CD4-positive, alpha-beta T cell (primary cell): ENCODE measurements around the gene ABR. TPM values are rescaled to one million over a fixed set of nuclear protein-coding genes. Genes with fewer than 3 reads are reported as not detected.

ENCODE experiments used
- ATAC-seq: fragments of 200-7000 bp; cut with Tn5 transposase; one replicate; pipeline ENCODE4 v1.10.0; 2022; ENCODE audit warnings: mild to moderate bottlenecking; ENCODE audit not compliant: poor library complexity
- CTCF ChIA-PET: fragments of 350-600 bp; sonication (Branson Sonifier 250); formaldehyde crosslinking; loops from one replicate; lab custom pipeline; 2021; ENCODE audit warnings: antibody characterized with exemption, inconsistent platforms; lab: Charles Lee
- POLR2A ChIA-PET: fragments of 350-600 bp; sonication (Branson Sonifier 250); formaldehyde crosslinking; loops from one replicate; lab custom pipeline; 2021; ENCODE audit warnings: antibody characterized with exemption, inconsistent platforms; lab: Charles Lee
- DNase-seq, 14 experiments: peaks; one replicate each; pipeline ENCODE4 v3.0.0-alpha.2; 2013 to 2020; ENCODE audit warnings: mixed read lengths in 2 of 14
- H3K27ac ChIP-seq, 2 donors: one replicate each; pipeline versions ENCODE4 v1.5.1 to v1.7.0; 2013; ENCODE audit warnings: low read length in 2 of 2, low read depth in 1 of 2, mild to moderate bottlenecking in 1 of 2
- H3K27me3 ChIP-seq, 2 experiments: 1 replicate in 1 of 2; 2 replicates in 1 of 2; pipeline versions ENCODE4 v1.6.1 to v1.7.0; 2013; ENCODE audit warnings: low read length in 2 of 2, control low read depth in 1 of 2, mild to moderate bottlenecking in 1 of 2, moderate library complexity in 1 of 2; ENCODE audit not compliant: insufficient read depth in 2 of 2, control insufficient read depth in 1 of 2
- H3K36me3 ChIP-seq: one replicate; pipeline ENCODE4 v1.6.1; 2013; ENCODE audit warnings: low read length, control low read depth; ENCODE audit not compliant: insufficient read depth
- H3K4me1 ChIP-seq: one replicate; pipeline ENCODE4 v1.6.1; 2013; ENCODE audit warnings: low read length, control low read depth; ENCODE audit not compliant: insufficient read depth
- H3K4me3 ChIP-seq: one replicate; pipeline ENCODE4 v1.5.1; 2013; ENCODE audit warnings: mild to moderate bottlenecking, low read length, moderate library complexity
- H3K9me3 ChIP-seq, 2 experiments: 1 replicate in 1 of 2; 2 replicates in 1 of 2; pipeline versions ENCODE4 v1.6.1 to v1.7.0; 2013; ENCODE audit warnings: low read length in 2 of 2, mild to moderate bottlenecking in 2 of 2, control low read depth in 1 of 2, moderate library complexity in 1 of 2; ENCODE audit not compliant: control insufficient read depth in 1 of 2, insufficient read depth in 1 of 2
- H3K27ac Mint-ChIP-seq: one replicate; pipeline ENCODE4 v1.8.0; 2020; ENCODE audit warnings: mixed read lengths
- H3K27me3 Mint-ChIP-seq: one replicate; pipeline ENCODE4 v1.8.0; 2021; ENCODE audit warnings: mixed read lengths
- H3K36me3 Mint-ChIP-seq: one replicate; pipeline ENCODE4 v1.8.0; 2021; ENCODE audit warnings: low read depth, mixed read lengths
- H3K4me1 Mint-ChIP-seq: one replicate; pipeline ENCODE4 v1.8.0; 2021; ENCODE audit warnings: low read depth, mixed read lengths
- H3K4me3 Mint-ChIP-seq: one replicate; pipeline ENCODE4 v1.8.0; 2020; ENCODE audit warnings: mild to moderate bottlenecking, mixed read lengths
- H3K9me3 Mint-ChIP-seq: one replicate; pipeline ENCODE4 v1.8.0; 2020; ENCODE audit warnings: mixed read lengths
- intact Hi-C, 2 experiments: fragments of 100-400 bp; cut with DNase I in 1 of 2; cut with micrococcal nuclease in 1 of 2; formaldehyde crosslinking; loops; one replicate each; pipeline versions ENCODE4 v1.15.1 to v1.9.0; 2023 to 2025; cut with DNase I, micrococcal nuclease
- total RNA-seq, 174 experiments: library from RNA in 2 of 174; stranded (reverse) in 2 of 174; gene quantifications; one replicate each; pipeline ENCODE4 v1.2.3 and lab custom pipeline; 2021 to 2026
- TF ChIP-seq, protein P1 (sequence below): fragments of 200-600 bp; IDR thresholded peaks from one replicate; pipeline ENCODE4 v1.8.0; 2022; ENCODE audit warnings: antibody characterized with exemption, mild to moderate bottlenecking

The ABR gene
- total RNA-seq, 2 experiments from 2014 or later, result 72.4 to 74.8 TPM

DNA sequence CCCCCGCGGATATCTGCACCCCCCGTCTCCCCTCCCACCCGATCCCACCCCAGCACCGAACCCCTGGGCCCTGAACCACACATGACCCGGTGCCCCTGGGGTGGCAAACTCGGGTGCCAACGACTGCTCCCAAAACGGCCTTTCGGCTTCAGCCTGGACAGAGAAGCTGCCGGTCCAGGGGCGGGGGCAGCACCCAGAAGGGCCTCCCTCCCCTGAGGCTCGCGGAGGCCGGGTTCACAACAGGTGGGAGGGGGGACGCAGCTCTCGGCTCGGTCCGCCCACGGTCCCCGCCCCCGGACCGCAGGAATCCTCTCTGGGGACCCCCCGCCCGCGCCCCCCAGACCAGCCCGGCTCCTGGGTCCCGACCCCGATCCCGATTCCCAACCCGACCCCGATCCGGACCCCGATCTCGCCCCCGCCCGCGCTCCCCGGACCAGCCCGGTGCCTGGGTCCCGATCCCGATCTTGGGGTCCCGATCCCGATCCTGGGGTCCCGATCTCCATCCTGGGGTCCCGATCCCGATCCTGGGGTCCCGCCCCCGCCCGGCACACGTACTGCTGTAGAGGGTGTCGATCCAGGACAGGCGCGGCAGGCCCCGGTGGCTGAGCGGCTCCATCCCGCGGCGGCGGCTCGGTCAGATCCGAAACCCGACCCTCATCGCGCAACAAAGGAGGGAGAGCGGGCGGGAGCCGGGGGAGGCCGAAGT is 516 bp downstream of the ABR start:
- Mint-ChIP-seq H3K27me3 (no peaks in the 10 kb centered on the region), H3K36me3 (no peaks in the 10 kb centered on the region), H3K4me1 (no peaks in the 10 kb centered on the region), H3K27ac (no peak overlapping the region), H3K9me3 (no peaks in the 10 kb centered on the region), H3K4me3 (peak overlapping the region; percentile 81)
- peak in 3 of 14 experiments; percentile 29 to 50 (median 37) for DNase-seq
- ChIA-PET POLR2A (interaction anchor here (0.6 to 1.8 kb wide), 2 partner anchors 71 to 1090 kb away, joined by 4 read pairs; no protein-coding TSS in a partner anchor), CTCF (no interaction called here)
- peaks cover 0 to 4% of the 10 kb centered on the region in 2 experiments for H3K27me3 ChIP-seq
- TF ChIP-seq, protein P1, sequence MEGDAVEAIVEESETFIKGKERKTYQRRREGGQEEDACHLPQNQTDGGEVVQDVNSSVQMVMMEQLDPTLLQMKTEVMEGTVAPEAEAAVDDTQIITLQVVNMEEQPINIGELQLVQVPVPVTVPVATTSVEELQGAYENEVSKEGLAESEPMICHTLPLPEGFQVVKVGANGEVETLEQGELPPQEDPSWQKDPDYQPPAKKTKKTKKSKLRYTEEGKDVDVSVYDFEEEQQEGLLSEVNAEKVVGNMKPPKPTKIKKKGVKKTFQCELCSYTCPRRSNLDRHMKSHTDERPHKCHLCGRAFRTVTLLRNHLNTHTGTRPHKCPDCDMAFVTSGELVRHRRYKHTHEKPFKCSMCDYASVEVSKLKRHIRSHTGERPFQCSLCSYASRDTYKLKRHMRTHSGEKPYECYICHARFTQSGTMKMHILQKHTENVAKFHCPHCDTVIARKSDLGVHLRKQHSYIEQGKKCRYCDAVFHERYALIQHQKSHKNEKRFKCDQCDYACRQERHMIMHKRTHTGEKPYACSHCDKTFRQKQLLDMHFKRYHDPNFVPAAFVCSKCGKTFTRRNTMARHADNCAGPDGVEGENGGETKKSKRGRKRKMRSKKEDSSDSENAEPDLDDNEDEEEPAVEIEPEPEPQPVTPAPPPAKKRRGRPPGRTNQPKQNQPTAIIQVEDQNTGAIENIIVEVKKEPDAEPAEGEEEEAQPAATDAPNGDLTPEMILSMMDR, result no peak
- H3K27ac ChIP-seq, result no peak overlapping the region
- H3K4me3 ChIP-seq, result peak overlapping the region; percentile 75
- H3K36me3 ChIP-seq, result no peaks in the 10 kb centered on the region
- intact Hi-C loops, result loop anchor here in 1 of 2 experiments (2.0 kb wide), 1 partner anchor 200 kb away; the partner anchor contains the start of gene NXN
- ATAC-seq, result peak; percentile 44
- peaks cover 29% of the 10 kb centered on the region for H3K4me1 ChIP-seq
- H3K9me3 ChIP-seq, result no peaks in the 10 kb centered on the region

DNA sequence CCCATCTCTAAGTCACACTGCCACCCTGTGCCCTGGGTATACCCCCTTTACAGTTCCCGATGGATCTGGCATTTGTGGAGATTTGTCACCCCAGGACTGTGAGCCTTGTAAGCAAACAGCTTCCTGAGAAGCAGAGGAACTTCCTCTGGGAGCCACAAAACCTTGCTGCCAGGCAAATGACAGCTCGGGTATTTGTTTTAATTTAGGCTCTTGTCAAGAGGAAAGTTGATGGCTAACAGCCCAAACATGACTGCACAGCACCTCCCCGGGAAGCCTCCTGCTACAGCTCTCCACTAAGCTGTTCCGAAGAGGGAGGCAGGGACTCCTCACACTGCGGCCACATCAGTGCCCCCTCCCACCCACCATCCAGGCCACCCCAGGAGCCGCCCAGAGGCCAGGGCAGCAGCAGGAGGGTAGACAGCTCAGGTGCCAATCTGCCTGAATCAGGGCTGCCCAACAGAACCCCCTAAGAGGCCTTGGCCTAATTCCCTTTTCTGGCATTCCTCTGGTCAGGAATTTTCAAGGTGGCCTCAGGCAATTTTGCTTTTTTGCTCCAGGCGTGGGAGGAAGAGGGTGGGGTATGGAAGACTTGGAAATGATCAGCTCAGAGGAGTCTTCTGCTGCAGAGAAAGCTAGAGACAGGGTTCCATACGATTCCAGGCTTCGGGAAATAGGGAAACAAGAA is 2.6 kb downstream of the ABR start:
- TF ChIP-seq, protein P1, result no peak
- Mint-ChIP-seq H3K36me3 (no peaks in the 10 kb centered on the region), H3K27me3 (no peaks in the 10 kb centered on the region), H3K27ac (no peak overlapping the region), H3K4me3 (peak overlapping the region; percentile 78), H3K4me1 (no peaks in the 10 kb centered on the region), H3K9me3 (no peaks in the 10 kb centered on the region)
- peaks cover 20% of the 10 kb centered on the region for H3K4me1 ChIP-seq
- no peak overlapping the region for H3K27ac ChIP-seq
- DNase-seq (no peak), ATAC-seq (no peak)
- H3K36me3 ChIP-seq, result no peaks in the 10 kb centered on the region
- no peak overlapping the region for H3K4me3 ChIP-seq
- ChIA-PET POLR2A (no interaction called here), CTCF (interaction anchor here (1.5 kb wide), 1 partner anchor 54 kb away, joined by 4 read pairs; no protein-coding TSS in a partner anchor)
- H3K27me3 ChIP-seq, result peaks cover 0 to 4% of the 10 kb centered on the region in 2 experiments
- no peaks in the 10 kb centered on the region for H3K9me3 ChIP-seq
- intact Hi-C loops, result no loop called here

DNA sequence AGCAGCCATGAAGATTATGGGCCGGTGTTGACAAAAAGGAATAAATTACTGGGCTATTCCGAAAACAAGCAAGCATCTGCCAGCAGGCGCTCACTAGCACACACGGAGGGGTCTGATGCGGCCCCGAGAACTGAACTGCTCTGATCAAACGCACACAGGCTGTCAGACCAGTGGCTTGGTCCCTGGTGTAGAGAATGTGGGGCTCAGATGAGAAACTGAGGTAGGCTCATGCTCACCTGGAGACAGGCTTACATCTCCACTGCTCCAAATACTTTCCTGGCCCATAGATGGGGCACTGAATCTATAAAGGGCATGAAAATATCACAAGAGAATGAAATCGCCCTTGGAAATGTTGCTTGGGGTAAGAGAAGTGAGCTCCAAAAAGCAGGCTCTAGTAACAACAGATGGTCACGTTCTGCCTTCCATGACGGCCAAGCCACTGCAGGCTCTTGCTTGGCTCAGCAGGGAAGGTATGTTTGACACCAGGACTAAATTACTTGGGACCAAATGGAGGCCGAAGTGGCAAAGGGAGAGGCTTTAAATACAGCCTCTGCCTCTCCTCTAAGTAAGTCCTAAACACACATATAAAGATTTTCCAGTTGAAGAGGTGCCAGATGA is 5.4 kb downstream of the ABR start:
- H3K36me3 Mint-ChIP-seq, result no peaks in the 10 kb centered on the region
- H3K4me1 ChIP-seq, result peaks cover 10% of the 10 kb centered on the region
- ChIA-PET POLR2A (no interaction called here), CTCF (no interaction called here)
- no peak overlapping the region for H3K4me3 Mint-ChIP-seq
- H3K27me3 Mint-ChIP-seq, result no peaks in the 10 kb centered on the region
- no peaks in the 10 kb centered on the region for H3K4me1 Mint-ChIP-seq
- H3K27me3 ChIP-seq, result peaks cover 0 to 4% of the 10 kb centered on the region in 2 experiments
- no peak overlapping the region for H3K27ac Mint-ChIP-seq
- H3K4me3 ChIP-seq, result no peak overlapping the region
- no peak overlapping the region for H3K27ac ChIP-seq
- no peaks in the 10 kb centered on the region for H3K9me3 ChIP-seq
- ATAC-seq, result no peak
- intact Hi-C loops, result no loop called here
- TF ChIP-seq, protein P1, result no peak
- DNase-seq, result no peak
- no peaks in the 10 kb centered on the region for H3K9me3 Mint-ChIP-seq
- H3K36me3 ChIP-seq, result no peaks in the 10 kb centered on the region
